Omental fat pad (tissue), 4 donors: Measurements from ENCODE around the gene MPHOSPH9. TPM values are rescaled to one million over a fixed set of nuclear protein-coding genes. Genes with fewer than 3 reads are reported as not detected.

ENCODE experiments used
- ATAC-seq: fragments of 150-250 bp; one replicate; pipeline ENCODE4 v1.9.1; 2016; ENCODE audit warnings: mild to moderate bottlenecking, moderate library complexity; ENCODE audit not compliant: low FRiP score
- DNase-seq: peaks from one replicate; pipeline ENCODE4 v3.0.0-alpha.2; 2019; ENCODE audit warnings: low spot score
- total RNA-seq, 4 donors: library from RNA; depleted of rRNA; stranded (reverse); fragments of >200 nt; gene quantifications; one replicate each; pipeline ENCODE4 v1.1.0, GENCODE V29; 2016
- TF ChIP-seq, protein P1 (sequence below), 3 donors: fragments of 450-650 bp; IDR thresholded peaks; one replicate each; pipeline ENCODE4 v1.5.1; 2016 to 2017; ENCODE audit warnings: antibody characterized with exemption in 3 of 3, mild to moderate bottlenecking in 3 of 3, moderate library complexity in 2 of 3

Gene MPHOSPH9
- total RNA-seq, 4 donors from 2014 or later, result 17.3 to 27.6 (median 23.9) TPM

DNA sequence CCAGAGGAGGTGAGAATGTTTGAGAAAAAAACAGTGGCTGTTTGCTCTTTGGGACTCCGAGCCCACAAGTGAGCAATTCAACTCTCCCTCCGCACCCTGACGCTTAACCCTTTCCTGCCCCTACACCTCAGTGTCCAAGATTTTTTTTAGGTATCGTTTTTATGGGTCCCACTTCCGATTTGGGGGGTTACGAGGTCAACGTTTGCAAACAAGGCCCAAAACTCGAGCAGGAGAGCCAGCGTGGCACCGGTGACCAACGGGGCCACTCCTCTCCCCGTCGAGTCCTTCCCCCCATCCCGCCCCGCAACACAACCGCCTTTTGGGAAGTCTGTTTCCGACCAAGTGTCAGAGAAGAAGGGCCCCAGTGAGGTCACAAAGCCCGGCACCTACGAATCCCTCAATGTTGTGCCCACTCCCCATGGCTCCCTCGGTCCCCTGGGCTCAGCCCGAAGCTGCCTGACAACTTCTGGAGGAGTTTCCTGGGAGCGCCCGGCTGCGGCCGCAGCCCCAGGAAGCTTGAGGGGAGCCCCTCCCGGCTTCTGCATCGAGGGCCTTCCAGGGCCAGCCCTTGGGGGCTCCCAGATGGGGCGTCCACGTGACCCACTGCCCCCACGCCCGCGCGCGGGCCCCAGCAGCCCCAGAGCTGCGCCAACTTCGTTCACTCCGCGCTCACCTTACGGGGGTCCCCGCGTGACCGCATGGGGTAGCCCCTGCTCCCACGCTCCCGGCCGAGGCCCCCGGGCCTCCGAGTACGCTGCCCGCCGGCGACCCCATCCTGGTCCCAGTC, 37.5 kb upstream of the MPHOSPH9 start:
- DNase-seq (no peak), ATAC-seq (peak; percentile 4)
- TF ChIP-seq, protein P1, sequence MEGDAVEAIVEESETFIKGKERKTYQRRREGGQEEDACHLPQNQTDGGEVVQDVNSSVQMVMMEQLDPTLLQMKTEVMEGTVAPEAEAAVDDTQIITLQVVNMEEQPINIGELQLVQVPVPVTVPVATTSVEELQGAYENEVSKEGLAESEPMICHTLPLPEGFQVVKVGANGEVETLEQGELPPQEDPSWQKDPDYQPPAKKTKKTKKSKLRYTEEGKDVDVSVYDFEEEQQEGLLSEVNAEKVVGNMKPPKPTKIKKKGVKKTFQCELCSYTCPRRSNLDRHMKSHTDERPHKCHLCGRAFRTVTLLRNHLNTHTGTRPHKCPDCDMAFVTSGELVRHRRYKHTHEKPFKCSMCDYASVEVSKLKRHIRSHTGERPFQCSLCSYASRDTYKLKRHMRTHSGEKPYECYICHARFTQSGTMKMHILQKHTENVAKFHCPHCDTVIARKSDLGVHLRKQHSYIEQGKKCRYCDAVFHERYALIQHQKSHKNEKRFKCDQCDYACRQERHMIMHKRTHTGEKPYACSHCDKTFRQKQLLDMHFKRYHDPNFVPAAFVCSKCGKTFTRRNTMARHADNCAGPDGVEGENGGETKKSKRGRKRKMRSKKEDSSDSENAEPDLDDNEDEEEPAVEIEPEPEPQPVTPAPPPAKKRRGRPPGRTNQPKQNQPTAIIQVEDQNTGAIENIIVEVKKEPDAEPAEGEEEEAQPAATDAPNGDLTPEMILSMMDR (IDR thresholded peaks at IDR 0.05), result no peak

DNA sequence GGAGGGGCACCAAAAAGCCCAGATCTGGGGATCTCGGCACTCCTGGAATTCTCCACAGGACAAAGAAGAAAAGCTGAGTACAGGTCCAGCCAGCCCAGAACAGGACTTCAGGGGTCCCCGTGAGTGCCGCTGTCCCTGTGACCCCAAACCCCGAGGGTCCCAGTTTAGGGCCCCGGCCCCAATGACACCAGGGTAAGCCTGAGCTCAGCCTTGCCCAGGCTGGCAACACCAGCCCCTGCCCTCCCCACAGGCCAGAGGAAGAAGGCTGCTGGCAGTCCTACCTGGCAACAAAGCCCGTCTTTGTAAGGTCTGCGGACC, 36.9 kb upstream of the MPHOSPH9 start:
- TF ChIP-seq, protein P1 (IDR thresholded peaks at IDR 0.05), result no peak
- DNase-seq, result no peak
- ATAC-seq, result no peak

DNA sequence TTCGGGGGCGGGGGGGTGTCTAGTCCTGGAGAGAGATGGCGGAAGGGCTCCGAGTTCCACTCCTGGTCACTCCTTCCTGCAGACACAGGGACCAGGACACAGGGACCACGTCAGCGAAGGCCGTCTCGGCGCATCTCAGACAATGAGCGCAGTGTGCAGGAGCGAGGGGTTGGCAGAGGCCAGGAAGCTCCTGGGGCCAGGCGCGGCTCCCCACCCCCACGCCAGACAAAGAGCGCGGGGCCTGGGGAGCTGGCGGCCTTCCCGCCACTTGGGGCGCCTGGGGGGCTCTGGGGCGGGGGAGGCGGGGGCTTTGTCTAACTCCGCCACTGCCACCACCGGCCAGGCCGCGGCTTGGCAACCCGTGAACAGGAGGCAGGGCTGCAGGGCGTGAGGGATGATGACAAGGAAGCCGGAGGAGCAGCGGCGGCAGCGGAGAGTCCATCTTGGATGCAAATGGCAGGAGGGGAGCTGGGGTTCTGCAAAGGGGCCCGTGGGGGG, 36.5 kb upstream of the MPHOSPH9 start:
- TF ChIP-seq, protein P1 (IDR thresholded peaks at IDR 0.05), result no peak
- DNase-seq (no peak), ATAC-seq (peak; percentile 9)

DNA sequence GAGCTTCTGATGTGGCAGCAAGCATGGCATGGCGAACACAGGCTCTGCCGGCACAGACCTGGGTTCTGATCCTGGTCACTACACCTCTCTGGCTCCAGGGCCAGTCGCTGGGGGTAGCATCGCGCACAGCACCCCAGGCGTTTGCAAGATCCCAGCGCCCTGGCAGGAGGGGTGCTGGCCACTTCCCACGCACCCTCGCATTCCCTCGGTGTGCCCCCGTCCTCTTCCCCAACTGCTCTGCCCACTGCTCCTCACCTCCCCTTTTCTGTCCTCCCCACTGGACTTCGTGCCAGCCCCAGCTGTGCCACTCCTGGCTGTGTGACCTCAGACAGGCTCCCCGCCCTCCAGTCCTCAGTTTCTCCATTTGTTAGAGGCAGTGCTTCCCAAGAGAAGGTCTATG, 35.9 kb upstream of the MPHOSPH9 start:
- TF ChIP-seq, protein P1 (IDR thresholded peaks at IDR 0.05), result no peak
- ATAC-seq (no peak), DNase-seq (no peak)

DNA sequence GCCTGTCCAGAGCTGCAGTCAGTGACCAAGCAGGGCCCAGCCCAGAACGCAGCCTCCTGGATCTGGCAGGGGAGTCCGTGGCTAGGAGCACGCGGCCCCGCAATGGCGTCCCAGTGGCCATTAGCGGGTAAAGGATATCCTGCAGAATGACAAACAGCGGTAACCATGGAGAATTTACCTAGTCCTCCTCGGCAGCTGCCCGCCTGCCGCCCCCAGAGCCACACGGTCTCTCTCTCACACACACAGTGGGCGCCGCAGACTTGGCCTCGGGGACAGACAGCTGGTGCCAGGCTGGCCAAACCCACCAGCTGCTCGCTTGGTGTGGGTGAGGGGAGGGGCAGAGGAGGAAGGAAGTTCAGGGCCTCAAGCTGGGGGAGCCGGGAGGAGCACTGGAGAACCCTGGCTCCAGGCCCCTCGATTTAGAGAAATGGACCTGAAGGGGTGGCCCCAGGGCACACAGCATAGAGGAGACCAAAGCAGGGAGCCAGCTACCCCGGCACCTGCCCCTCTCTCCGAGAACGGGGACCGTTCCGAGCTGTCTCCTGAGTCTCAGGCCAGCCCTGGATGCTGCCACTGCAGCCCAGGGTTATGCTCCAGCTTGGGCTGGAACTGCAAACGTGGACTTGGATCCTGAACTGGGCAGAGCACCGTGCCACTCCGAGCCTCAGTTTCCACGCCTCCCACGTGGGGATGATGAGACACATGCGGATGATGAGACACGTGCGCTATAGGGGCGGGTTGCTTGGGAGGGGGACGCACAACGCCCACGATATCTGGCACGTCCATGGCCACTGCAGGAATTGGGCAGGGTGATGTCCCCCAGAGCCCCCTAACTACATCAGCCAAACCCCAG, 35.3 kb upstream of the MPHOSPH9 start:
- no peak for DNase-seq

DNA sequence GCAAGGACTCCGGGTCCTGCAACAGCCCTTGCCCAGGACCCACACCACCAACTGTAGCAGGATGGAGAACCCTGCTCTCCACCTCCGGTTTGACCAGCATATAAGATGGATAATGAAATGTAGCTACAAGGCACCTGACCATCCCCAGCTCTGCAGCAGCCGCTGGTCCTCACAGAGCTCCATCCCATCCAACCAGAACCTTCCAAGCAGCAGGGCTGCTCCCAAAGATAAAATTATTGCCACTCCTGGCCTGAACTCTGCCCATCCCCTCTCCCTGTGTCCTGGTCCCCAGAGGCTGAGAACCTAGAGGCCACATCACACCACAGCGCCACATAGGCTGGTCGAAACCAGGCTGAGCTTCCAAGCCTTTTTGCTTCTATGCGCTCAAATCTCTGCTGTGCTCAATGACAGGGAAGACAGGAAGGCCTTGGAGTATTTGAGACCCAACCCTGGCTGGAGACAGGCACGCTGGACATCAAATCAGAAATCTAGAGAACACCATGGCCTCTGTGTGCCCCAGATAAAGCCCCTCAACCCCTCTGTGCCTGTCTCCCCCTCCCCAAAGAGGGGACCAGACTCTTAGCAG, 34.5 kb upstream of the MPHOSPH9 start:
- TF ChIP-seq, protein P1 (IDR thresholded peaks at IDR 0.05), result no peak
- ATAC-seq, result no peak
- DNase-seq, result no peak

More for the DNA sequence above, 35.3 kb upstream of the MPHOSPH9 start:
- TF ChIP-seq, protein P1 (IDR thresholded peaks at IDR 0.05), result no peak
- no peak for ATAC-seq
